ENCODE measurements around the gene CARMIL3. TPM values are rescaled to one million over a fixed set of nuclear protein-coding genes. Genes with fewer than 3 reads are reported as not detected.
A peak's percentile ranks its signal among the peaks of the same experiment; 100 is the strongest.

The CARMIL3 gene
- total RNA-seq, 1 donor from 2014 or later = 3.9 TPM

GRCh38 chr14:24075485-24076301, 23.9 kb downstream of the CARMIL3 start:
- intact Hi-C loops (cut with micrococcal nuclease) = no loop called here

GRCh38 chr14:24076302-24076601, 24.4 kb downstream of the CARMIL3 start:
- POLR2A ChIA-PET = interaction anchor here (1.1 to 1.5 kb wide), 2 partner anchors 18 to 25 kb away, joined by 3 to 13 read pairs; partner anchors contain the start of gene PCK2
- no peak for TF ChIP-seq CTCF (IDR thresholded peaks at IDR 0.05)
- no peak overlapping the region for H3K27ac Mint-ChIP-seq
- H3K27me3 Mint-ChIP-seq = no peaks in the 10 kb centered on the region
- ATAC-seq (ENCODE audit: low read depth) (no peak), DNase-seq (no peak)
- peaks cover 39% of the 10 kb centered on the region for H3K4me1 Mint-ChIP-seq
- no peaks in the 10 kb centered on the region for H3K36me3 Mint-ChIP-seq (ENCODE audit: low read depth)
- H3K9me3 Mint-ChIP-seq = no peaks in the 10 kb centered on the region
- intact Hi-C loops (cut with micrococcal nuclease) = no loop called here
- CTCF ChIA-PET = interaction anchor here (0.6 kb wide), 1 partner anchor 33 kb away, joined by 3 read pairs; no protein-coding TSS in a partner anchor
- H3K4me3 Mint-ChIP-seq = no peak overlapping the region

More at GRCh38 chr14:24075485-24076301, 23.9 kb downstream of the CARMIL3 start:
- ChIA-PET POLR2A (interaction anchor here (0.7 to 1.5 kb wide), 11 partner anchors 9 to 355 kb away, joined by 3 to 13 read pairs (median 3); partner anchors contain the start of genes CARMIL3, PCK2, PSME1 and TM9SF1), CTCF (interaction anchor here (0.6 to 2.0 kb wide), 3 partner anchors 15 to 33 kb away, joined by 3 to 13 read pairs (median 8); no protein-coding TSS in a partner anchor)
- DNase-seq = no peak
- peaks cover 35% of the 10 kb centered on the region for H3K4me1 Mint-ChIP-seq
- no peaks in the 10 kb centered on the region for H3K36me3 Mint-ChIP-seq (ENCODE audit: low read depth)
- H3K27me3 Mint-ChIP-seq = no peaks in the 10 kb centered on the region
- TF ChIP-seq CTCF (IDR thresholded peaks at IDR 0.05) = no peak
- ATAC-seq (ENCODE audit: low read depth) = peak; percentile 90
- H3K4me3 Mint-ChIP-seq = peak overlapping the region; percentile 42
- no peaks in the 10 kb centered on the region for H3K9me3 Mint-ChIP-seq
- H3K27ac Mint-ChIP-seq = peak overlapping the region; percentile 87

GRCh38 chr14:24077086-24077485, 25.3 kb downstream of the CARMIL3 start:
- intact Hi-C loops (cut with micrococcal nuclease) = no loop called here
- DNase-seq = no peak
- H3K4me3 Mint-ChIP-seq = no peak overlapping the region
- no peak overlapping the region for H3K27ac Mint-ChIP-seq
- H3K36me3 Mint-ChIP-seq (ENCODE audit: low read depth) = no peaks in the 10 kb centered on the region
- no peak for ATAC-seq (ENCODE audit: low read depth)
- peaks cover 43% of the 10 kb centered on the region for H3K4me1 Mint-ChIP-seq
- no peaks in the 10 kb centered on the region for H3K27me3 Mint-ChIP-seq
- no peak for TF ChIP-seq CTCF (IDR thresholded peaks at IDR 0.05)
- CTCF ChIA-PET = no interaction called here
- POLR2A ChIA-PET = no interaction called here
- no peaks in the 10 kb centered on the region for H3K9me3 Mint-ChIP-seq

- Mint-ChIP-seq H3K27ac (no peak overlapping the region), H3K4me1 (peaks cover 46% of the 10 kb centered on the region), H3K9me3 (no peaks in the 10 kb centered on the region), H3K4me3 (no peak overlapping the region), H3K36me3 (ENCODE audit: low read depth) (no peaks in the 10 kb centered on the region), H3K27me3 (no peaks in the 10 kb centered on the region)
- ATAC-seq (ENCODE audit: low read depth) = no peak
- intact Hi-C loops (cut with micrococcal nuclease) = no loop called here
- no peak for DNase-seq
- ChIA-PET CTCF (interaction anchor here (0.8 kb wide), 1 partner anchor 14 kb away, joined by 3 read pairs; no protein-coding TSS in a partner anchor), POLR2A (no interaction called here)
- no peak for TF ChIP-seq CTCF (IDR thresholded peaks at IDR 0.05)
Measured at GRCh38 chr14:24078146-24078545, 26.3 kb downstream of the CARMIL3 start.

- ATAC-seq (ENCODE audit: low read depth) = no peak
- H3K27me3 Mint-ChIP-seq = no peaks in the 10 kb centered on the region
- H3K4me1 Mint-ChIP-seq = peaks cover 46% of the 10 kb centered on the region
- TF ChIP-seq CTCF (IDR thresholded peaks at IDR 0.05) = no peak
- no peak for DNase-seq
- ChIA-PET POLR2A (interaction anchor here (2.3 to 5.1 kb wide), 5 partner anchors 13 to 163 kb away, joined by 10 to 111 read pairs (median 16); partner anchors contain the start of genes DCAF11, EMC9, IRF9 and NRL), CTCF (interaction anchor here (1.5 to 4.0 kb wide), 5 partner anchors 11 to 29 kb away, joined by 4 to 24 read pairs (median 9); partner anchors contain the start of gene PCK2)
- H3K9me3 Mint-ChIP-seq = no peaks in the 10 kb centered on the region
- no peaks in the 10 kb centered on the region for H3K36me3 Mint-ChIP-seq (ENCODE audit: low read depth)
- intact Hi-C loops (cut with micrococcal nuclease) = loop anchor here (2.0 kb wide), 2 partner anchors 67 to 351 kb away; partner anchors contain the start of genes PSME2 and RNF31
- no peak overlapping the region for H3K27ac Mint-ChIP-seq
- peak overlapping the region; percentile 25 for H3K4me3 Mint-ChIP-seq
Measured at GRCh38 chr14:24079491-24080141, 27.8 kb downstream of the CARMIL3 start.

Measured in activated B cell treated with CpG ODN at 0.5 μM for 24 hours (primary cell).